Omental fat pad (tissue), 4 donors: Measurements from ENCODE around the gene NREP. TPM values are rescaled to one million over a fixed set of nuclear protein-coding genes. Genes with fewer than 3 reads are reported as not detected.

ENCODE experiments used
- ATAC-seq: fragments of 150-250 bp; one replicate; pipeline ENCODE4 v1.9.1; 2016; ENCODE audit warnings: mild to moderate bottlenecking, moderate library complexity; ENCODE audit not compliant: low FRiP score
- DNase-seq: peaks from one replicate; pipeline ENCODE4 v3.0.0-alpha.2; 2019; ENCODE audit warnings: low spot score
- total RNA-seq, 4 donors: library from RNA; depleted of rRNA; stranded (reverse); fragments of >200 nt; gene quantifications; one replicate each; pipeline ENCODE4 v1.1.0, GENCODE V29; 2016
- TF ChIP-seq, protein P1 (sequence below), 3 donors: fragments of 450-650 bp; IDR thresholded peaks; one replicate each; pipeline ENCODE4 v1.5.1; 2016 to 2017; ENCODE audit warnings: antibody characterized with exemption in 3 of 3, mild to moderate bottlenecking in 3 of 3, moderate library complexity in 2 of 3

NREP gene
- total RNA-seq, 4 donors from 2014 or later: 4.4 to 17.2 (median 6.8) TPM

GRCh38 chr5:111695991-111696390 is 61.0 kb downstream of the NREP start:
- TF ChIP-seq, protein P1, sequence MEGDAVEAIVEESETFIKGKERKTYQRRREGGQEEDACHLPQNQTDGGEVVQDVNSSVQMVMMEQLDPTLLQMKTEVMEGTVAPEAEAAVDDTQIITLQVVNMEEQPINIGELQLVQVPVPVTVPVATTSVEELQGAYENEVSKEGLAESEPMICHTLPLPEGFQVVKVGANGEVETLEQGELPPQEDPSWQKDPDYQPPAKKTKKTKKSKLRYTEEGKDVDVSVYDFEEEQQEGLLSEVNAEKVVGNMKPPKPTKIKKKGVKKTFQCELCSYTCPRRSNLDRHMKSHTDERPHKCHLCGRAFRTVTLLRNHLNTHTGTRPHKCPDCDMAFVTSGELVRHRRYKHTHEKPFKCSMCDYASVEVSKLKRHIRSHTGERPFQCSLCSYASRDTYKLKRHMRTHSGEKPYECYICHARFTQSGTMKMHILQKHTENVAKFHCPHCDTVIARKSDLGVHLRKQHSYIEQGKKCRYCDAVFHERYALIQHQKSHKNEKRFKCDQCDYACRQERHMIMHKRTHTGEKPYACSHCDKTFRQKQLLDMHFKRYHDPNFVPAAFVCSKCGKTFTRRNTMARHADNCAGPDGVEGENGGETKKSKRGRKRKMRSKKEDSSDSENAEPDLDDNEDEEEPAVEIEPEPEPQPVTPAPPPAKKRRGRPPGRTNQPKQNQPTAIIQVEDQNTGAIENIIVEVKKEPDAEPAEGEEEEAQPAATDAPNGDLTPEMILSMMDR (IDR thresholded peaks at IDR 0.05): no peak
- ATAC-seq (no peak), DNase-seq (no peak)

GRCh38 chr5:111694133-111694532 is 62.9 kb downstream of the NREP start:
- ATAC-seq (peak; percentile 76), DNase-seq (no peak)

GRCh38 chr5:111691914-111692313 is 65.1 kb downstream of the NREP start:
- no peak for ATAC-seq
- TF ChIP-seq, protein P1 (IDR thresholded peaks at IDR 0.05): no peak
- no peak for DNase-seq

More at GRCh38 chr5:111694133-111694532, 62.9 kb downstream of the NREP start:
- TF ChIP-seq, protein P1 (IDR thresholded peaks at IDR 0.05): no peak

GRCh38 chr5:111691508-111691907 is 65.5 kb downstream of the NREP start:
- TF ChIP-seq, protein P1 (IDR thresholded peaks at IDR 0.05): no peak
- DNase-seq (no peak), ATAC-seq (no peak)

- DNase-seq: no peak
- TF ChIP-seq, protein P1 (IDR thresholded peaks at IDR 0.05): no peak
- ATAC-seq: no peak
Measured at GRCh38 chr5:111689357-111689935, 67.5 kb downstream of the NREP start.

DNA sequence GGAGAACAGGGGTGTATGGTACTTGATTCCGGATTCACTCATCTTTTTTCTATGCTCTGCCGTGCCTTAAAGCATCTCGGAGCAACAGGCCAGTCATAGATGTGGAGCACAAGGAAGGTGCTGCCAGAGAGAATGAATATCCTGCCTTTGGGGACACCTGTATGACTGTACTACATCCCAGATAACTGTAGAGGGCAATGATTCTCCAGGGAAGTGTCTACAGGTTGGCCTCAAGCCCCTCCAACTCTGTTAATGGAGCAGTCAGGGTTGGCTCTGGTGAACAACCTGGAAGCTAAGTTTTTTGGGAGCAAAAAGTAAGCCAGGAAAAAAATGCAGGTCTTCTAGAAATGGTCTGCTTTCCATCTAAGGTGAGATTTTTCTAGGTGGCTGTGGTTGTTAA is 71.0 kb downstream of the NREP start:
- TF ChIP-seq, protein P1 (IDR thresholded peaks at IDR 0.05): no peak
- DNase-seq (no peak), ATAC-seq (no peak)

DNA sequence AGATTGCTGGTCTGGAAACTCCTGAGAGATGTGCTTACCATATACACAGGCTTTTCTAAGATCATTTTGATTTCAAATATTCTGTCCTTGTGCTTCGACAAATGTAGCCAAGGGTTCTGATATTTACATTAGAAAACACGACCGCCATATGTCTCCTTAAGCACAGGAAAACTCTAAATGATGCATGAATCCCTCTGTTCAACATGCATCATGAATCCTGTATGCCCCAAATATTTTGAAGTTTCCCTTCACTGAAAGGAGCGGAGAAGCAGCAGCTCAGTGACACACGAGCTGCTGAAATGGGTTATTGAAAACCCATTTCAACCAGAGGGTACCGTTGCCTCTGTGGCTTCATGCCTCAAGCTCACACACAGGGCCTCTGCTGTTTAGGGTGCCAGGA is 74.4 kb downstream of the NREP start:
- DNase-seq: no peak
- TF ChIP-seq, protein P1 (IDR thresholded peaks at IDR 0.05): no peak
- no peak for ATAC-seq
